Natural killer cell (primary cell): ENCODE results near the gene CYP4F8. TPM values are rescaled to one million over a fixed set of nuclear protein-coding genes. Genes with fewer than 3 reads are reported as not detected.

Source experiments
- ATAC-seq, 3 donors: fragments of 150-1000 bp in 2 of 3; fragments of 200-7000 bp in 1 of 3; cut with Tn5 transposase; 1 replicate in 1 of 3; 2 replicates in 2 of 3; pipeline ENCODE4 v1.10.0; 2021; ENCODE audit warnings: mild to moderate bottlenecking in 2 of 3, moderate library complexity in 2 of 3
- DNase-seq, 2 donors: peaks; one replicate each; pipeline versions ENCODE4 v3.0.0 to v3.0.0-alpha.2; 2013 to 2021; ENCODE audit warnings: mixed read lengths in 1 of 2
- H3K27ac ChIP-seq: one replicate; pipeline ENCODE4 v1.5.1; 2013; ENCODE audit warnings: mild to moderate bottlenecking, low read length
- H3K27me3 ChIP-seq: one replicate; pipeline ENCODE4 v1.6.1; 2013; ENCODE audit warnings: low read length; ENCODE audit not compliant: control insufficient read depth, insufficient read depth
- H3K36me3 ChIP-seq: one replicate; pipeline ENCODE4 v1.6.1; 2013; ENCODE audit warnings: low read length; ENCODE audit not compliant: control insufficient read depth, insufficient read depth
- H3K4me1 ChIP-seq: one replicate; pipeline ENCODE4 v1.6.1; 2013; ENCODE audit warnings: low read length; ENCODE audit not compliant: control insufficient read depth, insufficient read depth
- H3K4me3 ChIP-seq: one replicate; pipeline ENCODE4 v1.5.1; 2013; ENCODE audit warnings: low read length
- H3K9me3 ChIP-seq: one replicate; pipeline ENCODE4 v1.6.1; 2013; ENCODE audit warnings: low read length; ENCODE audit not compliant: control insufficient read depth, insufficient read depth
- H3K27ac Mint-ChIP-seq, 2 donors: one replicate each; pipeline ENCODE4 v1.8.0; 2022; ENCODE audit warnings: mild to moderate bottlenecking in 2 of 2, mixed read lengths in 2 of 2, moderate library complexity in 1 of 2
- H3K27me3 Mint-ChIP-seq, 2 donors: one replicate each; pipeline ENCODE4 v1.8.0; 2022; ENCODE audit warnings: low read depth in 2 of 2, mixed read lengths in 2 of 2
- H3K36me3 Mint-ChIP-seq: one replicate; pipeline ENCODE4 v1.8.0; 2022; ENCODE audit warnings: mixed read lengths
- H3K4me1 Mint-ChIP-seq, 2 donors: one replicate each; pipeline ENCODE4 v1.8.0; 2022; ENCODE audit warnings: mixed read lengths in 2 of 2
- H3K4me3 Mint-ChIP-seq: one replicate; pipeline ENCODE4 v1.8.0; 2022; ENCODE audit warnings: mild to moderate bottlenecking, moderate library complexity, mixed read lengths
- H3K9me3 Mint-ChIP-seq, 2 donors: one replicate each; pipeline ENCODE4 v1.8.0; 2022; ENCODE audit warnings: mixed read lengths in 2 of 2
- CTCF ChIP-seq: fragments of 200-600 bp; IDR thresholded peaks from one replicate; pipeline ENCODE4 v1.8.0; 2022; ENCODE audit warnings: antibody characterized with exemption
- WGBS: methylation state at CpG from one replicate; pipeline ENCODE4 v1.1.7; 2013; ENCODE audit warnings: missing lambda C conversion rate; ENCODE audit not compliant: insufficient coverage; 5-methylcytosine and 5-hydroxymethylcytosine counted together
- intact Hi-C: fragments of 100-400 bp; cut with micrococcal nuclease; formaldehyde crosslinking; loops from one replicate; pipeline ENCODE4 v1.14.2; 2022
- total RNA-seq, 4 donors: library from RNA; stranded (reverse); fragments of 120-200 nt in 1 of 4; gene quantifications; one replicate each; pipeline versions ENCODE4 v1.2.3 to v1.2.4, GENCODE V29; 2013 to 2022

The CYP4F8 gene
- total RNA-seq, 3 donors from 2014 or later (not counting 1 experiment from before 2014, with no cell fraction given): not detected

GRCh38 chr19:15618321-15618720, 3.3 kb downstream of the CYP4F8 start:
- DNase-seq (no peak), ATAC-seq (no peak)
- H3K4me3 ChIP-seq: no peak overlapping the region
- no peaks in the 10 kb centered on the region for H3K4me1 ChIP-seq
- Mint-ChIP-seq H3K9me3 (no peaks in the 10 kb centered on the region), H3K4me3 (no peak overlapping the region), H3K4me1 (no peaks in the 10 kb centered on the region), H3K36me3 (no peaks in the 10 kb centered on the region), H3K27ac (no peak overlapping the region), H3K27me3 (peaks cover 20 to 21% of the 10 kb centered on the region in 2 donors)
- H3K36me3 ChIP-seq: no peaks in the 10 kb centered on the region
- no peaks in the 10 kb centered on the region for H3K27me3 ChIP-seq
- intact Hi-C loops: no loop called here
- 76% methylated on average over 5 of the region's 5 CpGs for whole genome bisulfite sequencing
- no peak for TF ChIP-seq CTCF
- no peak overlapping the region for H3K27ac ChIP-seq
- no peaks in the 10 kb centered on the region for H3K9me3 ChIP-seq

- Histone ChIP-seq H3K4me1 (no peaks in the 10 kb centered on the region), H3K9me3 (no peaks in the 10 kb centered on the region), H3K4me3 (no peak overlapping the region), H3K27me3 (no peaks in the 10 kb centered on the region), H3K36me3 (no peaks in the 10 kb centered on the region), H3K27ac (no peak overlapping the region)
- Mint-ChIP-seq H3K27ac (no peak overlapping the region), H3K27me3 (peaks cover 13 to 28% of the 10 kb centered on the region in 2 donors), H3K9me3 (no peaks in the 10 kb centered on the region), H3K36me3 (no peaks in the 10 kb centered on the region), H3K4me3 (no peak overlapping the region), H3K4me1 (no peaks in the 10 kb centered on the region)
- 67% methylated on average over 1 of the region's 1 CpG for WGBS
- no peak for DNase-seq
- intact Hi-C loops: loop anchor here (10.0 kb wide), 1 partner anchor 763 kb away; no protein-coding TSS in a partner anchor
- no peak for ATAC-seq
- TF ChIP-seq CTCF: no peak
Measured at GRCh38 chr19:15621801-15622200, 6.8 kb downstream of the CYP4F8 start.

- Mint-ChIP-seq H3K36me3 (no peaks in the 10 kb centered on the region), H3K4me3 (no peak overlapping the region), H3K9me3 (no peaks in the 10 kb centered on the region), H3K27ac (no peak overlapping the region), H3K4me1 (no peaks in the 10 kb centered on the region), H3K27me3 (peaks cover 12 to 28% of the 10 kb centered on the region in 2 donors)
- no peaks in the 10 kb centered on the region for H3K9me3 ChIP-seq
- DNase-seq (no peak), ATAC-seq (no peak)
- H3K27me3 ChIP-seq: no peaks in the 10 kb centered on the region
- no peaks in the 10 kb centered on the region for H3K4me1 ChIP-seq
- 71% methylated on average over 11 of the region's 11 CpGs for WGBS
- no peak for TF ChIP-seq CTCF
- H3K36me3 ChIP-seq: no peaks in the 10 kb centered on the region
- H3K4me3 ChIP-seq: no peak overlapping the region
- H3K27ac ChIP-seq: no peak overlapping the region
- intact Hi-C loops: loop anchor here (10.0 kb wide), 1 partner anchor 762 kb away; no protein-coding TSS in a partner anchor
Measured at GRCh38 chr19:15622991-15623390, 8.0 kb downstream of the CYP4F8 start.

- ATAC-seq: peak in 1 of 3 donors; percentile 42
- H3K27me3 Mint-ChIP-seq: peaks cover 11 to 28% of the 10 kb centered on the region in 2 donors
- no peak overlapping the region for H3K4me3 Mint-ChIP-seq
- H3K27ac Mint-ChIP-seq: no peak overlapping the region
- intact Hi-C loops: loop anchor here (10.0 kb wide), 1 partner anchor 761 kb away; no protein-coding TSS in a partner anchor
- 7% methylated on average over 9 of the region's 9 CpGs for WGBS
- Histone ChIP-seq H3K4me3 (no peak overlapping the region), H3K36me3 (no peaks in the 10 kb centered on the region), H3K27me3 (no peaks in the 10 kb centered on the region), H3K4me1 (peaks cover under 1% of the 10 kb centered on the region), H3K9me3 (no peaks in the 10 kb centered on the region), H3K27ac (no peak overlapping the region)
- no peaks in the 10 kb centered on the region for H3K4me1 Mint-ChIP-seq
- H3K36me3 Mint-ChIP-seq: no peaks in the 10 kb centered on the region
- no peak for TF ChIP-seq CTCF
- peak in 1 of 2 donors; percentile 18 for DNase-seq
- no peaks in the 10 kb centered on the region for H3K9me3 Mint-ChIP-seq
Measured at GRCh38 chr19:15623711-15624318, 8.8 kb downstream of the CYP4F8 start.
